Natural killer cell (primary cell): Measurements from ENCODE around the gene VTA1. TPM values are rescaled to one million over a fixed set of nuclear protein-coding genes. Genes with fewer than 3 reads are reported as not detected.

Experiments
- ATAC-seq, 3 donors: fragments of 150-1000 bp in 2 of 3; fragments of 200-7000 bp in 1 of 3; cut with Tn5 transposase; 1 replicate in 1 of 3; 2 replicates in 2 of 3; pipeline ENCODE4 v1.10.0; 2021; ENCODE audit warnings: mild to moderate bottlenecking in 2 of 3, moderate library complexity in 2 of 3
- DNase-seq, 2 donors: peaks; one replicate each; pipeline versions ENCODE4 v3.0.0 to v3.0.0-alpha.2; 2013 to 2021; ENCODE audit warnings: mixed read lengths in 1 of 2
- H3K27ac ChIP-seq: one replicate; pipeline ENCODE4 v1.5.1; 2013; ENCODE audit warnings: mild to moderate bottlenecking, low read length
- H3K27me3 ChIP-seq: one replicate; pipeline ENCODE4 v1.6.1; 2013; ENCODE audit warnings: low read length; ENCODE audit not compliant: control insufficient read depth, insufficient read depth
- H3K36me3 ChIP-seq: one replicate; pipeline ENCODE4 v1.6.1; 2013; ENCODE audit warnings: low read length; ENCODE audit not compliant: control insufficient read depth, insufficient read depth
- H3K4me1 ChIP-seq: one replicate; pipeline ENCODE4 v1.6.1; 2013; ENCODE audit warnings: low read length; ENCODE audit not compliant: control insufficient read depth, insufficient read depth
- H3K4me3 ChIP-seq: one replicate; pipeline ENCODE4 v1.5.1; 2013; ENCODE audit warnings: low read length
- H3K9me3 ChIP-seq: one replicate; pipeline ENCODE4 v1.6.1; 2013; ENCODE audit warnings: low read length; ENCODE audit not compliant: control insufficient read depth, insufficient read depth
- H3K27ac Mint-ChIP-seq, 2 donors: one replicate each; pipeline ENCODE4 v1.8.0; 2022; ENCODE audit warnings: mild to moderate bottlenecking in 2 of 2, mixed read lengths in 2 of 2, moderate library complexity in 1 of 2
- H3K27me3 Mint-ChIP-seq, 2 donors: one replicate each; pipeline ENCODE4 v1.8.0; 2022; ENCODE audit warnings: low read depth in 2 of 2, mixed read lengths in 2 of 2
- H3K36me3 Mint-ChIP-seq: one replicate; pipeline ENCODE4 v1.8.0; 2022; ENCODE audit warnings: mixed read lengths
- H3K4me1 Mint-ChIP-seq, 2 donors: one replicate each; pipeline ENCODE4 v1.8.0; 2022; ENCODE audit warnings: mixed read lengths in 2 of 2
- H3K4me3 Mint-ChIP-seq: one replicate; pipeline ENCODE4 v1.8.0; 2022; ENCODE audit warnings: mild to moderate bottlenecking, moderate library complexity, mixed read lengths
- H3K9me3 Mint-ChIP-seq, 2 donors: one replicate each; pipeline ENCODE4 v1.8.0; 2022; ENCODE audit warnings: mixed read lengths in 2 of 2
- WGBS: methylation state at CpG from one replicate; pipeline ENCODE4 v1.1.7; 2013; ENCODE audit warnings: missing lambda C conversion rate; ENCODE audit not compliant: insufficient coverage; 5-methylcytosine and 5-hydroxymethylcytosine counted together
- intact Hi-C: fragments of 100-400 bp; cut with micrococcal nuclease; formaldehyde crosslinking; loops from one replicate; pipeline ENCODE4 v1.14.2; 2022
- total RNA-seq, 4 donors: library from RNA; stranded (reverse); fragments of 120-200 nt in 1 of 4; gene quantifications; one replicate each; pipeline versions ENCODE4 v1.2.3 to v1.2.4, GENCODE V29; 2013 to 2022
- TF ChIP-seq, protein P1 (sequence below): fragments of 200-600 bp; IDR thresholded peaks from one replicate; pipeline ENCODE4 v1.8.0; 2022; ENCODE audit warnings: antibody characterized with exemption

Gene VTA1
- total RNA-seq, 3 donors from 2014 or later (not counting 1 experiment from before 2014, with no cell fraction given): 20.5 to 33.3 (median 21.3) TPM

DNA sequence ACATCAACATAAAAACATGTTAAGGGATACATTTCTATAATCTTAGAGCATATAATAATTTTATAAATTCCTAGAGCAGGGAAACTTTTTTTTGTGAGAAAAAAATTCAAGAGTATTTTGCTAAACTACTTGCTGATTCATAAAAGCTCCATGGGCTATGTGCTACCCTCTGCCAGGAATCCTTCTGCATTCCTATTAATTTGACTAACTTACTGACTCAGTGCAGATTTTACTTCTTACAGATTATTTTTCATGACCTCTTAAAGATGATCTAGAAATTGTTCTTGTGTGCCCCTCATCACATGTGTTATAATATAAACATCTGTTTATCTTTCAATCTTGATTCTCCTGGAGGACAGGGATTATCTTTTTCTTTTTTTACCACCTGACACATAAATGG is 5.7 kb downstream of the VTA1 start:
- H3K9me3 ChIP-seq: no peaks in the 10 kb centered on the region
- no peak overlapping the region for H3K4me3 ChIP-seq
- H3K9me3 Mint-ChIP-seq: no peaks in the 10 kb centered on the region
- intact Hi-C loops: no loop called here
- TF ChIP-seq, protein P1, sequence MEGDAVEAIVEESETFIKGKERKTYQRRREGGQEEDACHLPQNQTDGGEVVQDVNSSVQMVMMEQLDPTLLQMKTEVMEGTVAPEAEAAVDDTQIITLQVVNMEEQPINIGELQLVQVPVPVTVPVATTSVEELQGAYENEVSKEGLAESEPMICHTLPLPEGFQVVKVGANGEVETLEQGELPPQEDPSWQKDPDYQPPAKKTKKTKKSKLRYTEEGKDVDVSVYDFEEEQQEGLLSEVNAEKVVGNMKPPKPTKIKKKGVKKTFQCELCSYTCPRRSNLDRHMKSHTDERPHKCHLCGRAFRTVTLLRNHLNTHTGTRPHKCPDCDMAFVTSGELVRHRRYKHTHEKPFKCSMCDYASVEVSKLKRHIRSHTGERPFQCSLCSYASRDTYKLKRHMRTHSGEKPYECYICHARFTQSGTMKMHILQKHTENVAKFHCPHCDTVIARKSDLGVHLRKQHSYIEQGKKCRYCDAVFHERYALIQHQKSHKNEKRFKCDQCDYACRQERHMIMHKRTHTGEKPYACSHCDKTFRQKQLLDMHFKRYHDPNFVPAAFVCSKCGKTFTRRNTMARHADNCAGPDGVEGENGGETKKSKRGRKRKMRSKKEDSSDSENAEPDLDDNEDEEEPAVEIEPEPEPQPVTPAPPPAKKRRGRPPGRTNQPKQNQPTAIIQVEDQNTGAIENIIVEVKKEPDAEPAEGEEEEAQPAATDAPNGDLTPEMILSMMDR: no peak
- H3K4me1 Mint-ChIP-seq: peaks cover 60 to 63% of the 10 kb centered on the region in 2 donors
- peaks cover 2% of the 10 kb centered on the region for H3K36me3 ChIP-seq
- ATAC-seq (no peak), DNase-seq (no peak)
- H3K4me1 ChIP-seq: no peaks in the 10 kb centered on the region
- H3K36me3 Mint-ChIP-seq: no peaks in the 10 kb centered on the region
- H3K4me3 Mint-ChIP-seq: no peak overlapping the region
- no peaks in the 10 kb centered on the region for H3K27me3 ChIP-seq
- no peaks in the 10 kb centered on the region for H3K27me3 Mint-ChIP-seq
- no peak overlapping the region for H3K27ac ChIP-seq
- peak overlapping the region in 1 of 2 donors; percentile 17 for H3K27ac Mint-ChIP-seq

DNA sequence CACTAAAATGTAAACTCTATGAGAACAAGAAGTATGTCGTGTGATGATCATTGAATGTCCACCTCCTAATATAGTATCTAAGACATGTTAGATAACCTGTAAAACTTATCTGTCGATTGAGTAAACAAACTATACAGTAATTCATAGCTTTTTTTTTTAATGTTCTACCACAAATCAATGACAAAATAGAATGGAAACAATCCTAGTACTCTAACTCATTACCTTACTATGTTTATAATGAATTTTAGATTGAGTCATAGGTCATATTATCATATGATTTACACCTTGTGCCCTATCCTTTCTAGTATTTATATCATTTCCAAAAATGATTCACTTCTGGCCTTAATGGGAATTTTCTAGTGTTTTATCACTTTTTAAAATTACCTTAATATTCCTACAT is 6.1 kb downstream of the VTA1 start:
- TF ChIP-seq, protein P1: no peak
- H3K4me1 Mint-ChIP-seq: peaks cover 56 to 59% of the 10 kb centered on the region in 2 donors
- H3K4me3 ChIP-seq: no peak overlapping the region
- WGBS: no CpG with 5 or more reads among the region's 2 CpGs
- H3K9me3 Mint-ChIP-seq: no peaks in the 10 kb centered on the region
- intact Hi-C loops: no loop called here
- ATAC-seq (no peak), DNase-seq (no peak)
- H3K27ac Mint-ChIP-seq: peak overlapping the region in 1 of 2 donors; percentile 17
- no peak overlapping the region for H3K27ac ChIP-seq
- H3K4me3 Mint-ChIP-seq: no peak overlapping the region
- H3K4me1 ChIP-seq: no peaks in the 10 kb centered on the region
- no peaks in the 10 kb centered on the region for H3K27me3 Mint-ChIP-seq
- H3K27me3 ChIP-seq: no peaks in the 10 kb centered on the region
- H3K9me3 ChIP-seq: no peaks in the 10 kb centered on the region
- no peaks in the 10 kb centered on the region for H3K36me3 Mint-ChIP-seq
- peaks cover 2% of the 10 kb centered on the region for H3K36me3 ChIP-seq

DNA sequence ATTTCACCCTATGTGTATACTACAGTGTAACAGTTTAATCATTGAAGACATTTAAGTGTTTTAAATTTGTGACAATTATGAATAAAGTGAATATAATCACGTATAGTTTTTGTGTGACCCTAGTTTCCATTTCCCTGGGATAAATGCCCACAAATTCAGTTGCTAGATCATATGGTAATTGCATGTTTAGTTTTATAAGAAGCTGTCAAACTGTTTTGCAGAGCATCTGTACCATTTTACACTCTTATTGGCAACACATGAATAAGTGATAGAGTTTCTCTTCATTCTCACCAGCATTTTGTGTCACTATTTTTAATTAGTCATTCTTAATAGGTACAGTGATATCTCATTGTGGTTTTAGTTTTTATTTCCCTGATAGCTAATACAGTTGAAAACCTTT is 7.3 kb downstream of the VTA1 start:
- DNase-seq (no peak), ATAC-seq (no peak)
- Histone ChIP-seq H3K36me3 (peaks cover 2% of the 10 kb centered on the region), H3K4me3 (no peak overlapping the region), H3K27me3 (no peaks in the 10 kb centered on the region), H3K4me1 (no peaks in the 10 kb centered on the region), H3K27ac (no peak overlapping the region), H3K9me3 (no peaks in the 10 kb centered on the region)
- no peaks in the 10 kb centered on the region for H3K9me3 Mint-ChIP-seq
- no peaks in the 10 kb centered on the region for H3K36me3 Mint-ChIP-seq
- no peak overlapping the region for H3K4me3 Mint-ChIP-seq
- intact Hi-C loops: no loop called here
- peaks cover 48 to 52% of the 10 kb centered on the region in 2 donors for H3K4me1 Mint-ChIP-seq
- H3K27me3 Mint-ChIP-seq: no peaks in the 10 kb centered on the region
- TF ChIP-seq, protein P1: no peak
- H3K27ac Mint-ChIP-seq: no peak overlapping the region
- 88% methylated on average over 1 of the region's 1 CpG for WGBS

DNA sequence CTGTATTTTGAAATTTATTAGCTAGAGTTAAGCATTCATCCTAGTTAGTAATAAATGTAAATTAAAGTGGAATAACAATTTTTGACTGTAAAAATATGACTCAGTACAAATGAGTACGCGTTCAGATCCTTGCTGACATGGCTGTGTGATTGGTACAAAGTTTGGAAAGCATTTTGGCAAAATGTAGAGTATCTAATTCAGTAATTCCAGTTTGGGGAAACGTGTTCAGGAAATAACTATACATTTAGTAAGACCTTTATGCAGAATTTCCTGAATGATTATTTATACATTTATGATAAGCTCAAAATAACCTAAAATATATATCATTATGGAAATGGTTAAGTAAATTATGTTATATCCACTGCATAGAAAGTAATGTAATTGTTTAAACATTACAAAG is 8.0 kb downstream of the VTA1 start:
- Histone ChIP-seq H3K4me3 (no peak overlapping the region), H3K36me3 (peaks cover 2% of the 10 kb centered on the region), H3K27ac (no peak overlapping the region), H3K27me3 (no peaks in the 10 kb centered on the region), H3K9me3 (no peaks in the 10 kb centered on the region), H3K4me1 (no peaks in the 10 kb centered on the region)
- Mint-ChIP-seq H3K36me3 (no peaks in the 10 kb centered on the region), H3K4me3 (no peak overlapping the region), H3K27ac (no peak overlapping the region), H3K9me3 (no peaks in the 10 kb centered on the region), H3K27me3 (no peaks in the 10 kb centered on the region), H3K4me1 (peaks cover 46 to 49% of the 10 kb centered on the region in 2 donors)
- intact Hi-C loops: no loop called here
- DNase-seq: no peak
- TF ChIP-seq, protein P1: no peak
- WGBS: 97% methylated on average over 2 of the region's 3 CpGs
- no peak for ATAC-seq
